ENCODE results near the gene OLFM4.

- TF ChIP-seq POLR2AphosphoS5 (IDR thresholded peaks at IDR 0.05; ENCODE audit: low read depth, low read length), result no peak
- no peak for TF ChIP-seq REST (IDR thresholded peaks at IDR 0.05; ENCODE audit: low read depth)
- TF ChIP-seq CTCF (IDR thresholded peaks at IDR 0.05 in 2 of 3, conservative IDR thresholded peaks at IDR 0.05 in 1 of 3; ENCODE audit: borderline replicate concordance in 1 of 3, insufficient read depth in 1 of 3, low read depth in 2 of 3, low read length in 2 of 3), result no peak
- no peak for TF ChIP-seq POLR2A (IDR thresholded peaks at IDR 0.05; ENCODE audit: borderline replicate concordance, extremely low read depth, insufficient read depth, insufficient read length)
- TF ChIP-seq RAD21 (IDR thresholded peaks at IDR 0.05; ENCODE audit: low read depth), result no peak
- TF ChIP-seq EZH2 (IDR thresholded peaks at IDR 0.05), result no peak
- TF ChIP-seq MAX (IDR thresholded peaks at IDR 0.05), result no peak
- no peak for TF ChIP-seq YY1 (IDR thresholded peaks at IDR 0.05; ENCODE audit: extremely low read depth, insufficient replicate concordance, low read depth, low read length)
- TF ChIP-seq ATF3 (IDR thresholded peaks at IDR 0.05), result no peak
- TF ChIP-seq JUND (IDR thresholded peaks at IDR 0.05), result no peak
- no peak for TF ChIP-seq CEBPB (IDR thresholded peaks at IDR 0.05; ENCODE audit: low read depth)
Measured at GRCh38 chr13:53066411-53066810, 37.8 kb downstream of the OLFM4 start.

Measured in HCT116 (cell line).